ENCODE measurements around the gene DVL3. TPM values are rescaled to one million over a fixed set of nuclear protein-coding genes. Genes with fewer than 3 reads are reported as not detected.

DVL3 gene
- total RNA-seq, 1 donor from 2014 or later = 213 TPM

GRCh38 chr3:184135149-184135910 lies 19.8 kb upstream of the DVL3 start, which contains the start of gene EIF2B5:
Gene EIF2B5 (plus strand): TSS chr3:184135358. CDS start chr3:184135386, 28 bp downstream.
- no peak for TF ChIP-seq CTCF (IDR thresholded peaks at IDR 0.05; ENCODE audit: partially characterized antibody, unreplicated experiment)
- peak; percentile 97 for DNase-seq
- no peaks in the 10 kb centered on the region for H3K27me3 Mint-ChIP-seq (ENCODE audit: unreplicated experiment)

GRCh38 chr3:184135911-184136260 lies 19.3 kb upstream of the DVL3 start:
- Mint-ChIP-seq H3K4me1 (ENCODE audit: low read depth, unreplicated experiment) (peaks cover 9% of the 10 kb centered on the region), H3K36me3 (ENCODE audit: unreplicated experiment) (no peaks in the 10 kb centered on the region), H3K9me3 (ENCODE audit: unreplicated experiment) (peaks cover 8% of the 10 kb centered on the region), H3K4me3 (ENCODE audit: unreplicated experiment) (peak overlapping the region; percentile 94), H3K27me3 (ENCODE audit: unreplicated experiment) (no peaks in the 10 kb centered on the region), H3K27ac (ENCODE audit: unreplicated experiment) (peak overlapping the region; percentile 89)
- TF ChIP-seq CTCF (IDR thresholded peaks at IDR 0.05; ENCODE audit: partially characterized antibody, unreplicated experiment) = no peak
- DNase-seq = no peak

More at GRCh38 chr3:184135149-184135910, 19.8 kb upstream of the DVL3 start, which contains the start of gene EIF2B5:
- H3K27ac Mint-ChIP-seq (ENCODE audit: unreplicated experiment) = peak within 1 kb of the TSS; percentile 89
- H3K4me1 Mint-ChIP-seq (ENCODE audit: low read depth, unreplicated experiment) = peaks cover 9% of the 10 kb centered on the region
- H3K4me3 Mint-ChIP-seq (ENCODE audit: unreplicated experiment) = peak within 1 kb of the TSS; percentile 94
- H3K9me3 Mint-ChIP-seq (ENCODE audit: unreplicated experiment) = peaks cover 8% of the 10 kb centered on the region
- H3K36me3 Mint-ChIP-seq (ENCODE audit: unreplicated experiment) = no peaks in the 10 kb centered on the region

GRCh38 chr3:184140436-184140835 lies 14.7 kb upstream of the DVL3 start:
- H3K4me3 Mint-ChIP-seq (ENCODE audit: unreplicated experiment) = no peak overlapping the region
- H3K9me3 Mint-ChIP-seq (ENCODE audit: unreplicated experiment) = peaks cover 4% of the 10 kb centered on the region
- H3K27me3 Mint-ChIP-seq (ENCODE audit: unreplicated experiment) = peaks cover 2% of the 10 kb centered on the region

GRCh38 chr3:184142199-184142598 lies 13.0 kb upstream of the DVL3 start:
- Mint-ChIP-seq H3K36me3 (ENCODE audit: unreplicated experiment) (no peaks in the 10 kb centered on the region), H3K27ac (ENCODE audit: unreplicated experiment) (no peak overlapping the region), H3K4me3 (ENCODE audit: unreplicated experiment) (no peak overlapping the region), H3K4me1 (ENCODE audit: low read depth, unreplicated experiment) (peaks cover 4% of the 10 kb centered on the region), H3K9me3 (ENCODE audit: unreplicated experiment) (peaks cover 2% of the 10 kb centered on the region), H3K27me3 (ENCODE audit: unreplicated experiment) (peaks cover 2% of the 10 kb centered on the region)
- DNase-seq = no peak
- no peak for TF ChIP-seq CTCF (IDR thresholded peaks at IDR 0.05; ENCODE audit: partially characterized antibody, unreplicated experiment)

More at GRCh38 chr3:184140436-184140835, 14.7 kb upstream of the DVL3 start:
- no peak for TF ChIP-seq CTCF (IDR thresholded peaks at IDR 0.05; ENCODE audit: partially characterized antibody, unreplicated experiment)
- H3K27ac Mint-ChIP-seq (ENCODE audit: unreplicated experiment) = no peak overlapping the region
- DNase-seq = no peak
- peaks cover 9% of the 10 kb centered on the region for H3K4me1 Mint-ChIP-seq (ENCODE audit: low read depth, unreplicated experiment)
- H3K36me3 Mint-ChIP-seq (ENCODE audit: unreplicated experiment) = no peaks in the 10 kb centered on the region

- Mint-ChIP-seq H3K27ac (ENCODE audit: unreplicated experiment) (no peak overlapping the region), H3K4me3 (ENCODE audit: unreplicated experiment) (no peak overlapping the region), H3K4me1 (ENCODE audit: low read depth, unreplicated experiment) (peaks cover 2% of the 10 kb centered on the region), H3K36me3 (ENCODE audit: unreplicated experiment) (no peaks in the 10 kb centered on the region), H3K9me3 (ENCODE audit: unreplicated experiment) (peaks cover 2% of the 10 kb centered on the region), H3K27me3 (ENCODE audit: unreplicated experiment) (peaks cover 2% of the 10 kb centered on the region)
- DNase-seq = no peak
- TF ChIP-seq CTCF (IDR thresholded peaks at IDR 0.05; ENCODE audit: partially characterized antibody, unreplicated experiment) = no peak
Observed at GRCh38 chr3:184143327-184143726, 11.8 kb upstream of the DVL3 start.

Data from glutamatergic neuron (in vitro differentiated cells).